DND-41 (cell line): ENCODE results near the gene AP3D1.

Experiments used
- ATAC-seq: fragments of 200-7000 bp; cut with Tn5 transposase; 3 replicates; pipeline ENCODE4 v1.9.1; 2021; ENCODE audit warnings: low read depth; ENCODE audit not compliant: insufficient read depth
- DNase-seq: peaks from one replicate; pipeline ENCODE4 v3.0.0-alpha.2; 2020
- H2AFZ ChIP-seq: 2 replicates; pipeline ENCODE4 v1.6.0; 2012; ENCODE audit warnings: low read depth, low read length
- H3K27ac ChIP-seq: 2 replicates; pipeline ENCODE4 v1.5.1; 2012; ENCODE audit warnings: low read length, inconsistent platforms
- H3K27me3 ChIP-seq: fragments of 200-600 bp; sonication (generic); 2 replicates; pipeline ENCODE4 v1.6.0; 2012; ENCODE audit warnings: low read length, mild to moderate bottlenecking, inconsistent platforms; ENCODE audit not compliant: insufficient read depth, poor library complexity
- H3K36me3 ChIP-seq: 2 replicates; pipeline ENCODE4 v1.5.1; 2012; ENCODE audit warnings: low read length, inconsistent platforms; ENCODE audit not compliant: insufficient read depth
- H3K4me1 ChIP-seq: 2 replicates; pipeline ENCODE4 v1.5.1; 2012; ENCODE audit warnings: mild to moderate bottlenecking, low read length; ENCODE audit not compliant: insufficient read depth
- H3K4me2 ChIP-seq: 2 replicates; pipeline ENCODE4 v1.6.0; 2012; ENCODE audit warnings: mild to moderate bottlenecking, moderate library complexity, low read length, inconsistent platforms; ENCODE audit not compliant: insufficient read depth
- H3K4me3 ChIP-seq, 2 experiments: fragments of 200-600 bp in 1 of 2; shearing (Covaris generic) in 1 of 2; 2 replicates each; pipeline ENCODE4 v1.5.1; 2012 to 2016; ENCODE audit warnings: inconsistent platforms in 2 of 2, low read length in 2 of 2, mild to moderate bottlenecking in 2 of 2, low read depth in 1 of 2, moderate library complexity in 1 of 2
- H3K79me2 ChIP-seq: 2 replicates; pipeline ENCODE4 v1.6.0; 2012; ENCODE audit warnings: low read length, inconsistent platforms; ENCODE audit not compliant: insufficient read depth
- H3K9ac ChIP-seq: 2 replicates; pipeline ENCODE4 v1.6.0; 2012; ENCODE audit warnings: low read depth, mild to moderate bottlenecking, inconsistent platforms, low read length, moderate library complexity
- H3K9me3 ChIP-seq: 2 replicates; pipeline ENCODE4 v1.5.1; 2012; ENCODE audit warnings: low read length, moderate library complexity, mild to moderate bottlenecking, inconsistent platforms; ENCODE audit not compliant: insufficient read depth, severe bottlenecking
- H4K20me1 ChIP-seq: 2 replicates; pipeline ENCODE4 v1.6.0; 2012; ENCODE audit warnings: low read length; ENCODE audit not compliant: insufficient read depth
- CTCF ChIP-seq: IDR thresholded peaks from 2 replicates; pipeline ENCODE4 v1.5.1; 2012; ENCODE audit warnings: borderline replicate concordance, low read length, moderate library complexity, mild to moderate bottlenecking; ENCODE audit not compliant: poor library complexity, severe bottlenecking; ENCODE audit errors: extremely low read depth
- EZH2 ChIP-seq: IDR thresholded peaks from 3 replicates; pipeline ENCODE4 v1.6.1; 2012; ENCODE audit warnings: borderline replicate concordance, low read depth, mild to moderate bottlenecking, moderate library complexity, low read length, inconsistent platforms; ENCODE audit not compliant: severe bottlenecking

Gene AP3D1

GRCh38 chr19:2173767-2174577 is 22.6 kb upstream of the AP3D1 start:
- H3K27me3 ChIP-seq, result no peaks in the 10 kb centered on the region
- no peak overlapping the region for H3K4me3 ChIP-seq
- H3K4me1 ChIP-seq, result 0 out of 2 replicates have a peak, but pooled peaks cover under 1% of the 10 kb centered on the region
- ATAC-seq (no peak), DNase-seq (no peak)
- peaks cover 84% of the 10 kb centered on the region for H4K20me1 ChIP-seq
- H3K9me3 ChIP-seq, result no peaks in the 10 kb centered on the region
- H3K4me2 ChIP-seq, result no peak overlapping the region
- peaks cover 98% of the 10 kb centered on the region for H3K79me2 ChIP-seq
- no peak for TF ChIP-seq EZH2
- no peak for TF ChIP-seq CTCF
- no peak overlapping the region for H2AFZ ChIP-seq
- peaks cover 54% of the 10 kb centered on the region for H3K36me3 ChIP-seq
- H3K27ac ChIP-seq, result no peak overlapping the region
- no peak overlapping the region for H3K9ac ChIP-seq

- no peak overlapping the region for H2AFZ ChIP-seq
- no peak for ATAC-seq
- H3K27me3 ChIP-seq, result no peaks in the 10 kb centered on the region
- no peak overlapping the region for H3K4me3 ChIP-seq
- H3K79me2 ChIP-seq, result peaks cover 98% of the 10 kb centered on the region
- 0 out of 2 replicates have a peak, but pooled peaks cover 4% of the 10 kb centered on the region for H3K4me1 ChIP-seq
- TF ChIP-seq EZH2, result no peak
- TF ChIP-seq CTCF, result no peak
- no peak overlapping the region for H3K9ac ChIP-seq
- no peak overlapping the region for H3K4me2 ChIP-seq
- no peak for DNase-seq
- no peaks in the 10 kb centered on the region for H3K9me3 ChIP-seq
- peak overlapping the region; percentile 20; the same call in 1 of the 2 replicates for H3K27ac ChIP-seq
- peaks cover 85% of the 10 kb centered on the region for H4K20me1 ChIP-seq
- peaks cover 58% of the 10 kb centered on the region for H3K36me3 ChIP-seq
Measured at GRCh38 chr19:2173388-2173766, 22.0 kb upstream of the AP3D1 start.

- no peak overlapping the region for H3K4me3 ChIP-seq
- H2AFZ ChIP-seq, result no peak overlapping the region
- DNase-seq (peak; percentile 44), ATAC-seq (peak; percentile 70)
- H3K9ac ChIP-seq, result no peak overlapping the region
- no peak overlapping the region for H3K27ac ChIP-seq
- peaks cover 13% of the 10 kb centered on the region for H3K4me1 ChIP-seq
- H3K4me2 ChIP-seq, result no peak overlapping the region
- peaks cover 62% of the 10 kb centered on the region for H3K36me3 ChIP-seq
- TF ChIP-seq CTCF, result peak; percentile 13
- TF ChIP-seq EZH2, result no peak
- no peaks in the 10 kb centered on the region for H3K9me3 ChIP-seq
- H3K27me3 ChIP-seq, result no peaks in the 10 kb centered on the region
- H3K79me2 ChIP-seq, result peaks cover 98% of the 10 kb centered on the region
- H4K20me1 ChIP-seq, result peaks cover 88% of the 10 kb centered on the region
Measured at GRCh38 chr19:2171349-2172145, 20.2 kb upstream of the AP3D1 start.
